CD4-positive, alpha-beta T cell treated with Interferon alpha-2 for 1 hour (primary cell): ENCODE data around the gene HES2.
"Not testable (repeated sequence)": the region's sequence is repeated elsewhere in the genome, so short reads cannot be mapped to it uniquely, and the experiment has no call there.

Experiments used
- DNase-seq, 2 donors: peaks; one replicate each; pipeline ENCODE4 v3.0.0-alpha.2; 2020 to 2022

The HES2 gene

DNA sequence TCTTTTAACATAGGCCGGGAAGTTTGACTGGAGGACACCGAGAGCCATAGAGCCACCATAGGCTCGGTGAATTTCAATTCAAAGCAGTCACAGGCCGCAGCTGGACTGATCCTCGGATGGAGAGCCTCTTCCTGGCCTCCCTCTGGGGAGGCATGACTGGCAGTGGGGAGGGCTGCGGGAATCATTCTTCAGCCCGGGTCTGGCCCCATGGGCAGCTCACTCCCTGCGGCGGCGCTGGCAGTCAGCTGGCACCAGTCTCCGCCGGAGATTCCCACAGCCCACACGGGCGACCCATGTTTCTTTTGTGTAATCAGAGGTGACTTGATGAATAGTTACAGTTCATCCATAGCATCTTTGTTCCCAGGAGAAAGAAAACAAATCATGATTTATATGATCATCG is 15.4 kb upstream of the HES2 start:
- DNase-seq = no peak

DNA sequence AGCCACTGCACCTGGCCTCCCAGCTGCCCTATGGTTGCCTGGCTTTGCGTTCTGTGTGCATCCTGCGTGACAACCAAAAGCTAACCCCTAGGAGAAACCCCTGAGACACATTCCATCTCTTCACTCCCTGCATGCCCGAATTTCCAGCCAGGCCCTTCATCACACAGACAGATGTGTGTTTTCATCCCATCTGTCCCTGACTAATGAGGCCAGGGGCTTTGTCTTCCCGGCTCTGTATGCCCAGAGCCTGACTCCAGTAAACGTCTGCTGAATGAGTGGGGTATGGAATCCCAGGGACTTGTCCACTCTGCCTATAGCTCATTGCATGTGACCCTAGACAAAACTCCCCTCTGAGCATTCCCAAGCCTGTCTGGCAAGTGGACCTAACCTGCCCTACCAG is 14.5 kb upstream of the HES2 start:
- DNase-seq = no peak

DNA sequence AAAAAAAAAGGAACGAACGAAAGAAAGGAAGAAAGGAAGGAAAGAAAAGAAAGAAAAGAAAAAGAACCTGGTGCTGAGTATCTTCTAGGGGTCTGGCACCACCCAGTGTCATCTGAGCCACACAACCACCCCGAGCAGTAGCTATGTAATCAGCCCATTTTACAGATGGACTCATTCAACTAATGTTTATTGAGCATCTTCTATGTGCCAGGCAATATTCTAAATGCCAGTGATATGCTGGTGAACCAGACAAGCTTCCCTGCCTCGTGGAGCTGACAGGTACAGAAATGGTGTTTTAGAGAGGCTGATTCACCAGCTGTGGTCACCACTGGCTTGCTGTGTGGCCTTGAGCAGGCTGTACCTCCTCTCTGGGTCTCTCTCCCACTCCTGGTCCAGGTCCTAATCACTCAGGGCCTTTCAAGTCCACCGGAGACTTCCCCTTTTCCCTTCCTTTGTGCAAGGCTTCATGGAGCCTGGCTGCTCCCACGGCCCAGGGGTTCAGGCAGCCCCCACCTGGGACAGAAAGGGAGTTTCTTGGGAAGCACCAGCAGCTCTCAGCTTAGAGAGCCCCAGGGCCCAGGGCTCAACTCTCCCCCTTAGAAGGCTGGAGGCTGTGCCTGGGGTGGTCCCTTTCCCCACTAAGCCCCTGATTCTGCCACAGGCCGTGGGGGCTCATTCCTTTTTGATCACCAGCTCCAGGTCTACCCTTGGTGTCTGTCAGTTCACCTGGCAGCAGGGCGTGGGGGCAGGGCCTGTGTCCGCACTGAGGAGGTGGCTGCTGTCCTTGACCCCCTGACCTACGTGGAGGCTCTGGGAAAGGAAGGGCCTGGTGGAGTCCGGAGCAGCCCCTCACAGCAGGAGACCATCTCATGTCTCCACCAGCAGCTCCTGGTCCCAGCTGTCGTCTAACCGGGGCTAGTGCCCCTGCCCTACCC is 12.2 kb upstream of the HES2 start:
- not testable (repeated sequence) for DNase-seq

- DNase-seq = not testable (repeated sequence)
Measured at GRCh38 chr1:6429660-6430411, 10.1 kb upstream of the HES2 start.

DNA sequence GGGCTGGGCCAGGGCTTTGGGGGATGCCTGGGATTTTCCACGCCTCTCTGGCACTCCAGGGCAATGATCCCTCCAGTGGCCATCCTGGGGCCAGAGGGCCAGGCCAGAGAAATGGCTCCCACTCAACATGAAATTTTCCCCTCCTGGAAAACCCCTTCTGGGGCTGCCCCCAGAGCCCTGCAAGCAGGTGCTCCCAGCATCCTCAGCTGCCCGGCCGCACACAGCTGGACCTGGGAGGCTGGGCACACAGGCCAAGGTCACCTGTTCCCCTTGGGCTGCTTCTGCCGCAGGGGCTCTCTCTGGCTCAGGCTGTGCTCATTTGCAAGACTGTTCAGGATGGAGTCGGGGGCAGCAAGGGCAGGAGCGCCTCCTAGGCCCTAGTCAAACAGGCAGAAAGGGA is 8.7 kb upstream of the HES2 start:
- DNase-seq = not testable (repeated sequence)

DNA sequence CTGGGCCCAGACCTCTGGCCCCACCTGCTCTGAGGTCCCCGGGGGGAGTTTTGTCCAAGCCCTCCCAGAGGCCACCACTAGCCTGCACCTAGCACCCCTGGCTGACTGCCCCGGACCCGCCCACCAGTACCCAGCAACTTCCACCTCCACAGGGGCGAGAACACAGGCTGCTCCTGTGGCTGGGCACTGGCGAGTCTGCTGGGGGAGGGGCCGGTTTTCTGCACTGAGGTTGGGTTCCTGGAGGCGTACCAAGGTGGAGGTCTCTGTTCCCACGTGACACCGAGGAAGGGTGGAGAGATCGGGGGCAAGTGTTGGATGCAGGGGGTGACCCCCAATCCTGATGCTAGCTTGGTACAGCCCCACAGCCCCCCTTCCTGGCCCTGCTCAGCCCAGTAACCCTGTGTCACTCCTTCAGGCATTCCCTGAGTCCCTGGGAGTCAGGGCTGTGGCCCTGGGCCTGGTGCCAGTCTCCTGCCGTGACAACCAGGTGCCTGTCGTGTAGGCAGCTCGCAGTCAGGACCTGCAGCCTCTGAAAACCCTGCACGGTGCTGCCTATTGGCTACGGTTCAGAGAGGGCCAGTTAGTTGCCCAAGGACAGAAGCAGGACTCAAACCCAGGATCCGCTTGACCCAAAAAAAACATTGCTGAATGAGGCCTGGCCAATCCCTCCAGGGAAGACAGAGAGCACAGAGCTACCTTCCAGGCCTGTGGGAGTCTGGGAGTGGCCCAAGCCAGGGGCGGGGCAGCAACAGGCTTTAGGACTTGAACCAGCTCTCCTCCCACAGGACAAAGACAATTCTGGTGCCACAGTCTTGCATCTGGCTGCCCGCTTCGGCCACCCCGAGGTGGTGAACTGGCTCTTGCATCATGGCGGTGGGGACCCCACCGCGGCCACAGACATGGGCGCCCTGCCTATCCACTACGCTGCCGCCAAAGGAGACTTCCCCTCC is 8.0 kb upstream of the HES2 start:
- no peak for DNase-seq

DNA sequence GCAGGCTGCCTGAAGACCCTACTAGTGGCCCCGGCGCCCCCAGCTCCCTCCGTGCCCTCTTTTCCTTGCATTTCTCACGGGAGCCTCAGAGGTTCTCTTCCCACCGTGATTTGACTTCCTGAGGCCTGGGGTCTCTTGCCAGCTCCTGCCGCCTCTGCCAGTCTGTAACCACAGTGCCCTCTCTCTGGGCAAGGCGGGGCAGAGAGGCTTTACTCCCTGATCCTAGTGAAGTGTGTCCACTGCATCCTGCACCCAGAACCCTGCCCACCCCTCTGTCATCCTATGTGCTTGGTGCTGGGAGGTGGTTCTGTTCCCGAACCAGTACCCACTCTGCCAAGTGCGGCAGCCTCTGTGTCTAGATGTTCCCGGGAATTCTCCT is 7.2 kb upstream of the HES2 start:
- no peak for DNase-seq

GRCh38 chr1:6426277-6426971 is 6.7 kb upstream of the HES2 start:
- no peak for DNase-seq

- no peak for DNase-seq
Measured at GRCh38 chr1:6425658-6426057, 5.9 kb upstream of the HES2 start.

GRCh38 chr1:6424619-6425593 is 5.2 kb upstream of the HES2 start, which contains the start of gene ESPN:
ESPN (plus strand) TSS chr1:6424776; CDS start chr1:6424956, 180 bp downstream.
- no peak for DNase-seq

DNA sequence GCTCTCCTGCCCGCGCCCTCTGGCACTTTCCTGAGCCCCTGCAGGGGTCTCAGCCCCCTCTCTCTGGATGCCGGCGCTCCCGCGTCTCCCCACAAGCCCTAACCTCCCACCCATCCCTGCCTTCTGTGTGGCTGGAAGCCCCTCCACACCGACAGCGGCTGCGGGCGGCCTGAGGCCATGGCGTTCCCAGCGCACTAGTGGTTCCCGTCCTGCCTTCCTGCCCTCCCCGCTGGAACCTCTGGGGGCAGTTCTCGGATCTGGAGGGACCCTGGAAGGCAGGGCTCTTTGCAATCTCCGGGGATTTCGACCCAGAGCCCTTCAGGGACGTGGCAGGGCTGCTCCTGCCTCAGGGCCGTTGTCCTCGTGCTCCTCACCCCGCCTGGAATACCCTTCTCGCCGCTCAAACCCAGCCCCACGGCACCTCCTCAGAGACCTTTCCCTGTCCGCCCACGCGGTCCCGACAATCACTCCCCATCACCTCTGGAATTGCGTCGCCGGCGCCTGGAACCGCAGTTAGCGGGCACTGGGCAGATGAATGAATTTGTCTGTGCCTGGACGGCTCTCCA is 4.4 kb upstream of the HES2 start:
- DNase-seq = no peak

DNA sequence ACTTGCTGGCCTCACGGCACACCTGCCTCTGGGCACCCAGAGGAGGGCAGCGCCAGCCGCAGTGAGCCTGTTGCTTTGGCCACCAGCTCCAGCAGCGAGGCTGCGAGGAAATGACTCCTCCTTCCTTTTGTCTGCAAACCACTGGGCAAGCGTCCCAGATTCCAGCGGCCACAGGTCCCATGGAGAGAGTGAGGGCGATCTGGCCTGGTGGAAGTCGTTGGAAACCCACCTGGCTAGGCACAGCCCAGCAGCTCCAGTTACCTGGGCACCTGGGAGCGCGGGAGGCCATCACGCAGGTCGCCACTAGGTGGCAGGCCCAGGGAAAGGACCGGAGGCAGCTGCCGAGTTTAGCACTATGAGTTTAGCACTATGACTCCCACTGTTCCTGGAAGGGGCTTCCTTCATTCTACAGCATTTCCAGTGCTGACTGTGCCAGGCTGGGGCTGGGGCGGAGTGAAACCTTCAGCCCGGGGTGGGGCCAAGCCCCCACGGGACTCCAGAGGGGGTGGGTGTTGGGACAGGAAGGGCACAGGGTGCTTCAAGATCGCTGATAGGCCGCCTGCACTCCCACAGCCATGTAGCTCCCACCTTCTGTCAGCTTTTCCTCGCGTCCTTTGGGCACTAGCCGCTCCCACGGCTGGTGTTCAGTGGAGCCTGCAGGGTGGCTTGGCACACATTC is 3.7 kb upstream of the HES2 start:
- DNase-seq = peak; percentile 61 to 77

- no peak for DNase-seq
Measured at GRCh38 chr1:6421266-6421665, 1.5 kb upstream of the HES2 start.

GRCh38 chr1:6420454-6421042 is 829 bp upstream of the HES2 start:
- no peak for DNase-seq

GRCh38 chr1:6419397-6419803 is 319 bp downstream of the HES2 start:
- DNase-seq = no peak

- no peak for DNase-seq
Measured at GRCh38 chr1:6418668-6419396, 887 bp downstream of the HES2 start.

DNA sequence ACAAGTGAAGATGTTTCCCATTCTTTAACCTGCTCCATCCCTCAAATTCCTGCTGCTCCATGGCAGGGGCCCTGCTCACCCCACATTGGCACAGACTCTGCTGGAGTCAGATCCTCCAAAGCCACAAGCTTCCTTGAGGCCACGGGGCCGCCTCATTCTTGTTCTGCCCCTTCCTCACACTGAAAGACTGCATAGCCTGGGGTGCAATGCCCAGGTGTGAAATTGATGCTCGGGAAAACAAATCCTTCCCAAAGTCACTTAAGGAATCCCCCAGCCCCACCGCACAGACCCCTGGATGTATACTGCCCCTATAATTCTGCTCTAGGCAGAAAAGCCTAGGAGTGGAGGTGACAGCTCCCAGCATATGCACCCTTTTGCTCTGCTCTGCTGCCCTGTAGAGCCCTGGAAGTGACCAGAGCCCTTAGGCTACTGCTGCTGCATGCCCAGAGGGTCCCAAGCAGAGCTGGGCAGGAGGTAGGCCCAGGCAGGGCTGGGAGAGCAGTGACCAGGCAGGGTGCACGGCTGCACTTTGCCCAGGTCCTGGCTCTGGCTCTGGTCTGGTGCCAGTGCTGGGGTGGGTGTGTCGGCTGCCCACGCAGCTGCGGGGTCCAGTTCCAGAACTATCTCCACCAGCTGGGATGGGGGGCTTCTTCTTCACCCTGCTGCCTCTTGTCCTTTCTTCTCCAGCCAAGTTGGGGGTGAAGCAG is 1.6 kb downstream of the HES2 start:
- no peak for DNase-seq

DNA sequence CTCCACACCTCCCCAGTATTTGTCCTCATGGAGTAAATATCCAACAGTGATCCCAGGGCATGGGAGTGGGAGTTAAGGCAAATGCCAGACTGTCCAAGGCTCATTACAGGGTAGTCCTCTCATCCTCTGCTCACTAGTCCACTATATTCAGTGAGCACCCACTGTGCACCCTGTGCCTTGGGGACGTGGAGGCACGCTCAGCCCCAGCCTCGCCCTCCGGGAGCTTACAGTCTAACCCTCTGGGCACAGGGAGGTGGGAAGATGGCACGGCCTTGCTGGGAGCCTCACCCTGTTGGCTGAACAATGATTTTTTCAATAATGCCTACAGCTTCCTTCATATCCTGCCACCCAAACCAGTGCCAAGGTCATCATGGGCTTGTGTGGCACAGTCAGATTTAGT is 2.8 kb downstream of the HES2 start:
- DNase-seq = no peak
